Ovary (tissue), 9 donors: ENCODE measurements around the gene MAST4. TPM values are rescaled to one million over a fixed set of nuclear protein-coding genes. Genes with fewer than 3 reads are reported as not detected.

Experiments
- DNase-seq, 5 donors: peaks; one replicate each; pipeline ENCODE4 v3.0.0-alpha.2; 2019 to 2020
- H3K27ac ChIP-seq, 2 donors: fragments of 200-600 bp; one replicate each; pipeline versions ENCODE4 v1.5.1 to v1.8.0; 2019 to 2022
- H3K27me3 ChIP-seq: fragments of 200-600 bp; one replicate; pipeline ENCODE4 v1.8.0; 2022
- H3K36me3 ChIP-seq: fragments of 200-600 bp; sonication (generic); one replicate; pipeline ENCODE4 v1.5.1; 2019
- H3K4me1 ChIP-seq: one replicate; pipeline ENCODE4 v1.8.1; 2013; ENCODE audit warnings: mild to moderate bottlenecking, moderate library complexity; ENCODE audit not compliant: insufficient read depth
- H3K4me3 ChIP-seq: fragments of 200-600 bp; sonication (generic); one replicate; pipeline ENCODE4 v1.5.1; 2017
- H3K9me3 ChIP-seq, 2 donors: fragments of 200-600 bp in 1 of 2; sonication (generic) in 1 of 2; one replicate each; pipeline versions ENCODE4 v1.5.1 to v1.8.1; 2013 to 2019; ENCODE audit warnings: mild to moderate bottlenecking in 1 of 2, moderate library complexity in 1 of 2
- CTCF ChIP-seq, 3 donors: fragments of 450-650 bp in 2 of 3; fragments of 200-600 bp in 1 of 3; IDR thresholded peaks; one replicate each; pipeline versions ENCODE4 v1.5.1 to v1.8.0; 2016 to 2022; ENCODE audit warnings: antibody characterized with exemption in 3 of 3, mild to moderate bottlenecking in 1 of 3
- EP300 ChIP-seq: sonication (generic); formaldehyde crosslinking; IDR thresholded peaks from one replicate; pipeline ENCODE4 v1.6.1; 2017; ENCODE audit warnings: antibody characterized with exemption
- POLR2A ChIP-seq: fragments of 450-650 bp; IDR thresholded peaks from one replicate; pipeline ENCODE4 v1.6.1; 2017; ENCODE audit warnings: antibody characterized with exemption, mild to moderate bottlenecking, moderate library complexity
- WGBS, 3 donors: extraction: QIAGEN DNeasy Blood & Tissue Kit in 1 of 3; methylation state at CpG; one replicate each; pipeline versions ENCODE4 v1.1.5 to v1.1.7; 2013 to 2017; 5-methylcytosine and 5-hydroxymethylcytosine counted together
- intact Hi-C, 4 donors: fragments of 100-400 bp; cut with DNase I; formaldehyde crosslinking; loops; one replicate each; pipeline versions ENCODE4 v1.11.0 to v1.15.1; 2022 to 2023
- polyA plus RNA-seq, 2 donors: library from polyadenylated mRNA; stranded (reverse); fragments of 200-250 nt in 1 of 2; fragments of 350-450 nt in 1 of 2; fragmentation: Illumina TruSeq in 1 of 2; extraction: RNeasy Lipid Tissue Mini Kit (QIAGEN cat#74804) in 1 of 2; gene quantifications; one replicate each; pipeline ENCODE4 v1.2.3, GENCODE V29; 2013 to 2014
- total RNA-seq, 7 donors: library from RNA; depleted of rRNA in 2 of 7; stranded (reverse); fragments of >200 nt in 2 of 7; fragmentation: NEBNext Ultra II Directional in 3 of 7; extraction: Animal tissue kit (Norgen Biotek cat#: 25700) in 3 of 7; gene quantifications; one replicate each; pipeline versions ENCODE4 v1.1.0 to v1.2.4, GENCODE V29; 2016 to 2023
- donor health status: DM: no; HTN: no; CAD: no; lungs with moderate emphysema.
- donor health status: DM: no; HTN: no; CAD: no.
- donor health status: Bipolar disorder and iron deficiency.
- donor health status: DM: yes; HTN: yes; CAD: no.
- donor health status: DM: no; HTN: no; CAD: no.
- donor health status: DM: yes; HTN: yes; CAD: no.

MAST4 gene
- total and polyA plus RNA-seq, 9 donors = 11.6 to 86.3 (median 57.6) TPM

DNA sequence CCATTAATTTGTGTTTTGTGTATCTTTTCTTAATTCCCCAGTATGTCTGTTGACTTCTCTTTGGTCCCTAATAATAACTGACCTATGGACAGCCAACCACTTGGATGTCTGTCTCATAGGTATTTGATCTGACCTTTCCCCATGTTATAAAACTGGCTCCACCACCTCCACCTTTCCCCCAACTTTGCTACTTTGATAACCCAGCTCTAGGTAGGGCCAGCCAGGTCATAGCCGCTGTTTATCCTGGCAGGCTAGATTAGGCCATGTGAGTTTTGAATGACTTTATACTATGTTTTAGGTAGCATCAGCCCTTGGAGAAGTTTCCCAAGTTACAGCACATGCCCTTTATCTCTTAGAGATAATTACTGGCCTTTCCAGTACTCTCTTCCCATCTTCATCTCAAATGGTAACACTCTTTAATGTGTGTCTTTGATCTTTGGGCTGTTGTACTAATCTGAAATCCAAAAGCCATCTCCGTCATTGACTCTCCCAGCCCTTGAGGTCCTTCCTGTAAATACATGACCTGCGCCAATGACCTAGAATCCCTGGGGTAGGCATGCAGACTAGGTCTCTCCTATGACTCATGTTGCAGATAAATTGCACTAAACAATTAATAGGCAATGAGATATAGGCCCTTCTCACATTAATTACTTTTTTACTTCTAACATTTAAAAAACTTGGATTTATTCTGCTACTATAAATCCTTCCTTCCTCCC, 447.8 kb downstream of the MAST4 start:
- H3K27ac ChIP-seq = no peak overlapping the region
- intact Hi-C loops = no loop called here
- H3K9me3 ChIP-seq = no peaks in the 10 kb centered on the region
- WGBS, 3 donors = 93 to 98% (median 96%) methylated on average over 3 of the region's 3 CpGs
- no peaks in the 10 kb centered on the region for H3K27me3 ChIP-seq
- H3K4me3 ChIP-seq = no peak overlapping the region
- TF ChIP-seq POLR2A (no peak), EP300 (no peak), CTCF (IDR thresholded peaks at IDR 0.05) (no peak)
- H3K36me3 ChIP-seq = no peaks in the 10 kb centered on the region
- no peak for DNase-seq
- peaks cover 3% of the 10 kb centered on the region for H3K4me1 ChIP-seq

DNA sequence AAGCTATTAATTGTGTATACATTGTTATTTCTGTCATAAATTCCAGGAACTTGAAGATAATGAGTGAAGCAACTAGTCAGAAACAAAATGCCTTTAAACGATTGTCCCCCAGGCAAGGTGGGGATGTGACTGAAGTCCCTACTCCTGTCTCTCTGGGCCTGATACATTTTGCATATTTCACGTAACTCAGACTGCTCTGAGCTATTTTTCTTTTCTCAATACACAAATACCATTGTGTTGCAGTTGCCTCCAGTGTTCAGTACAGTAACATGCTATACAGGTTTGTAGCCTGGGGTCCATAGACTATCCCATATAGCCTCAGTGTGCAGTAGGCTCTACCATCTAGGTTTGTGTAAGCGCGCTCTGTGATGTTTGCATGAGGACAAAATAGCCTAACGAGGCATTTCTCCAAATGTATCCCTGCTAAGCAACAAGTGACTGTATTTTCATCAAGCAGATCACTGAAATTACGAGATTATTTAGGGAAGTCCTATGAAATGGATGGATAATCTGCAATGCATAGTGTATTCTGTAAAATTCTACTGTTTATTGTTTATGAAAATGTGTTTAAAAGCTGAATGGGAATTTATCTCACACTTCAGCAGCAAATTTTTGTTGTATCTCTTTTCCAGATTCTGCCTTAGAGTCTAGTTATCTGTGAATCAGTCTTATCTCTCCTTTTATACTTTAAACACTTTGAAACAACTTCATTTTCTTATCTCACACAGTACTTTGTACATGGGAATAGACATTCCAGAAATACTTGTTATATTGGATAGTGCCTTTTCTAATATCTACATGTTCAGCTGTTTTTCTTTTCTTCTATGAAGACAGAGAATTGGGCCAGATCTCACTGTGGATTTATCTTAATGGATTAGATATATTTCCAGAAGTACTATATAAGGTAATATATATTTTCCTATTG, 449.9 kb downstream of the MAST4 start:
- TF ChIP-seq EP300 (no peak), CTCF (IDR thresholded peaks at IDR 0.05) (no peak), POLR2A (no peak)
- intact Hi-C loops = no loop called here
- no peak for DNase-seq
- Histone ChIP-seq H3K4me3 (no peak overlapping the region), H3K4me1 (peaks cover 3% of the 10 kb centered on the region), H3K27ac (no peak overlapping the region), H3K36me3 (no peaks in the 10 kb centered on the region), H3K9me3 (no peaks in the 10 kb centered on the region), H3K27me3 (no peaks in the 10 kb centered on the region)
- WGBS, 3 donors = 83 to 90% (median 87%) methylated on average over 6 of the region's 6 CpGs

GRCh38 chr5:67047160-67047559, 451.0 kb downstream of the MAST4 start:
- no peaks in the 10 kb centered on the region for H3K36me3 ChIP-seq
- H3K4me1 ChIP-seq = peaks cover 3% of the 10 kb centered on the region
- 71 to 80% (median 75%) methylated on average over 1 of the region's 1 CpG for WGBS, 3 donors
- H3K27ac ChIP-seq = no peak overlapping the region
- intact Hi-C loops = no loop called here
- no peak for DNase-seq
- H3K27me3 ChIP-seq = no peaks in the 10 kb centered on the region
- H3K4me3 ChIP-seq = no peak overlapping the region
- no peak for TF ChIP-seq POLR2A
- TF ChIP-seq CTCF (IDR thresholded peaks at IDR 0.05) = no peak
- TF ChIP-seq EP300 = no peak
- H3K9me3 ChIP-seq = no peaks in the 10 kb centered on the region

DNA sequence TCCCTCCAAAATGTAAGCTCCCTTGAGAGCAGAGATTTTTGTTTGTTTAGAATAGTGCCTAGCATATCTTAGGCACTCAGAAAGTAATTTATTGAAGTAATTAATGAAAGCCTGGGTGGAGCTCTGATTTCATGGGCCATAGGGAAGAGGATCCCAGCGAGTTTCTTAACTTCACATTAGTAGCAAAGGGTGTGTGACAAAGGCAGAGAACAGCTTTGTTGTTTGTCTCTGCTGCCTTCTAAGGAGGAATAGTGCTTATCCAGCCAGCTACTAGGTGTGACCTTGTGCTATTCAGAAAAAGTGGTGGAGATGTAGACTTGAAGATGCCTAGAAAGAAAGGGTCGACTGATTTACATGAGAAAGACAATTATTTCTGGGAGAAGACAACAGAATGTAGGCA, 451.4 kb downstream of the MAST4 start:
- intact Hi-C loops = no loop called here
- 65 to 87% (median 86%) methylated on average over 2 of the region's 2 CpGs for WGBS, 3 donors
- H3K27ac ChIP-seq = no peak overlapping the region
- H3K27me3 ChIP-seq = no peaks in the 10 kb centered on the region
- no peaks in the 10 kb centered on the region for H3K9me3 ChIP-seq
- DNase-seq = no peak
- H3K4me3 ChIP-seq = no peak overlapping the region
- no peaks in the 10 kb centered on the region for H3K36me3 ChIP-seq
- TF ChIP-seq EP300 (no peak), CTCF (IDR thresholded peaks at IDR 0.05) (no peak), POLR2A (no peak)
- peaks cover 3% of the 10 kb centered on the region for H3K4me1 ChIP-seq
